GM19467 (cell line): ENCODE measurements around the gene ANKZF1.

Experiments
- ATAC-seq: cut with Tn5 transposase; IDR thresholded peaks from one replicate; pipeline ENCODE4 v1.9.1; 2021; ENCODE audit warnings: mild to moderate bottlenecking, moderate library complexity; ENCODE audit not compliant: unreplicated experiment

Gene ANKZF1

GRCh38 chr2:219280651-219281050 is 51.0 kb downstream of the ANKZF1 start:
- ATAC-seq: no peak

- ATAC-seq: no peak
These were observed 52.0 kb downstream of the ANKZF1 start for GRCh38 chr2:219281588-219281987.

GRCh38 chr2:219282375-219282774 is 52.8 kb downstream of the ANKZF1 start:
- no peak for ATAC-seq

- ATAC-seq: no peak
These were observed 53.5 kb downstream of the ANKZF1 start for GRCh38 chr2:219282943-219283581.

GRCh38 chr2:219284501-219285372 is 55.1 kb downstream of the ANKZF1 start:
- no peak for ATAC-seq

GRCh38 chr2:219285373-219285735 is 55.7 kb downstream of the ANKZF1 start:
- ATAC-seq: no peak

GRCh38 chr2:219285894-219286425 is 56.4 kb downstream of the ANKZF1 start:
- no peak for ATAC-seq
